Measurements from ENCODE around the gene GZMA.

Gene GZMA

GRCh38 chr5:55141945-55142690, 39.7 kb downstream of the GZMA start:
- Mint-ChIP-seq H3K36me3 (ENCODE audit: low read depth) (no peaks in the 10 kb centered on the region), H3K4me3 (no peak overlapping the region), H3K4me1 (ENCODE audit: low read depth) (peaks cover 29% of the 10 kb centered on the region), H3K27ac (peak overlapping the region; percentile 8), H3K27me3 (peaks cover 4% of the 10 kb centered on the region), H3K9me3 (no peaks in the 10 kb centered on the region)
- DNase-seq = no peak

DNA sequence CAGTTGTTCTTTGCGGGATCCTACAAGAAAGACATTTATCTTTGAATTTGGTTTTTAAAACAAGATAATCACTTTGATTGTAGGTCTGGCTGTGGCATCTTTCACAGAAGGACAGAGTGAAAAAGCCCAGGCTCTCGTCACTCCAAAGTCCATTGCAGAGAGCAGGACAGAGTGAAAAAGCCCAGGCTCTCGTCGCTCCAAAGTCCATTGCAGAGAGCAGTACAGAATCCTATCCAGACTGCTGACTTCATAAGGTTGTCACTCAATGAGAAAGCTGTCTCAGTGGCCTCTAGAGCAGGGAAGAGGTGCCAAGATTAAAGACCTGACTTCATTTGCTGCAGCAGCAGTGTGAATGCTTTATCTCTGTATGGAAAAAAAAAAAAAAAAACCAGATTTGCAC, 41.2 kb downstream of the GZMA start:
- Mint-ChIP-seq H3K4me1 (ENCODE audit: low read depth) (peaks cover 29% of the 10 kb centered on the region), H3K4me3 (no peak overlapping the region)

GRCh38 chr5:55146080-55146479, 43.6 kb downstream of the GZMA start:
- Mint-ChIP-seq H3K9me3 (no peaks in the 10 kb centered on the region), H3K4me3 (no peak overlapping the region), H3K36me3 (ENCODE audit: low read depth) (no peaks in the 10 kb centered on the region), H3K27me3 (peaks cover 6% of the 10 kb centered on the region), H3K4me1 (ENCODE audit: low read depth) (peaks cover 24% of the 10 kb centered on the region), H3K27ac (no peak overlapping the region)
- DNase-seq = no peak

More for the DNA sequence above, 41.2 kb downstream of the GZMA start:
- Mint-ChIP-seq H3K36me3 (ENCODE audit: low read depth) (no peaks in the 10 kb centered on the region), H3K27me3 (peaks cover 4% of the 10 kb centered on the region), H3K9me3 (no peaks in the 10 kb centered on the region), H3K27ac (no peak overlapping the region)
- no peak for DNase-seq

- no peak overlapping the region for H3K4me3 Mint-ChIP-seq
- peak; percentile 85 for DNase-seq
- no peak overlapping the region for H3K27ac Mint-ChIP-seq
- H3K36me3 Mint-ChIP-seq (ENCODE audit: low read depth) = no peaks in the 10 kb centered on the region
- H3K4me1 Mint-ChIP-seq (ENCODE audit: low read depth) = peaks cover 18% of the 10 kb centered on the region
- peaks cover 6% of the 10 kb centered on the region for H3K27me3 Mint-ChIP-seq
- no peaks in the 10 kb centered on the region for H3K9me3 Mint-ChIP-seq
Measured at GRCh38 chr5:55146543-55147151, 44.2 kb downstream of the GZMA start.

GRCh38 chr5:55149308-55149795, 46.9 kb downstream of the GZMA start:
- Mint-ChIP-seq H3K4me1 (ENCODE audit: low read depth) (peaks cover 7% of the 10 kb centered on the region), H3K9me3 (no peaks in the 10 kb centered on the region), H3K27ac (no peak overlapping the region), H3K4me3 (no peak overlapping the region), H3K36me3 (ENCODE audit: low read depth) (no peaks in the 10 kb centered on the region), H3K27me3 (peaks cover 11% of the 10 kb centered on the region)
- DNase-seq = no peak

DNA sequence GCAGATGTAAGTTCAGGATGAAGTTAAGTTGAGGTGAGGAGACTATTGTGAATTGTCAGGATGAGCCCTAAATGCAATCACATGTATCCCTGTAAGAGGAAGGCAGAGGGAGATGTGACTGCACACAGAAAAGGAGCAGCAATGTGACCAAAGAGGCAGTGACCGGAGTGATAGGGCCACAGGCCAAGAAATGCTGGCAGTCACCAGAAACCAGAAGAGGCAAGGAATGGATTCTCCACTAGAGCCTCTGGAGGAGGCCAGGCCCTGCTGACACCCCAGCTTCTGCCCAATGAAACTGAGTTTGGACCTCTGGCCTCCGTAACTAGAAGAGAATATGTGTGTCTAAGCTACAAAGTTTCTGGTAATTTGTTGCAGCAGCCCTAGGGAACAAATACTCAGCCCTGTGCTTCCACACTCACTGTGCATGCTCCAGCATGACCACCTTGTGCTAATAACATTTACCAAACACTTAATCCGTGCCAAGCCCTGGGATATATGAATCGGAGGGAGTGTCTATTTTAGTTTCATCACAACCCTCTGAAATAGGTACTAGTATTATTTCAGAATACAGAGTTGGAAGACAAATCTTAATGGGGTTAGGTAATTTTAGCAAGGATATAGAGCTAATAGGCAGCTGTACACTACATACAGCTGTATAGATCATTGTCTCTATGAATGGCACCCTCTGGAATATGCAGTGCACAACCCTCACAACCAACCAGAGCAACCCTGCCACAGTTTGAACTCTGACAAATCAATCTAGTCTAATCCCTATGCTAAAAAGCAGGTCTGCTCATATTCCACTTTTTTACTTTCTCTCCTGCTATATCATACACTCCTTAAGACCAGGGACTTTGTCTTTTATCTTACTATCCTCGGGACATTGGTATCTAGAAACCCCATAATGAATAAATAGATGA, 49.7 kb downstream of the GZMA start:
- Mint-ChIP-seq H3K9me3 (no peaks in the 10 kb centered on the region), H3K36me3 (ENCODE audit: low read depth) (no peaks in the 10 kb centered on the region), H3K4me1 (ENCODE audit: low read depth) (no peaks in the 10 kb centered on the region), H3K27me3 (peaks cover 16% of the 10 kb centered on the region), H3K4me3 (no peak overlapping the region), H3K27ac (no peak overlapping the region)
- DNase-seq = no peak

- no peak for DNase-seq
- H3K36me3 Mint-ChIP-seq (ENCODE audit: low read depth) = no peaks in the 10 kb centered on the region
- no peak overlapping the region for H3K4me3 Mint-ChIP-seq
- H3K27ac Mint-ChIP-seq = no peak overlapping the region
- H3K4me1 Mint-ChIP-seq (ENCODE audit: low read depth) = no peaks in the 10 kb centered on the region
- no peaks in the 10 kb centered on the region for H3K9me3 Mint-ChIP-seq
- peaks cover 26% of the 10 kb centered on the region for H3K27me3 Mint-ChIP-seq
Measured at GRCh38 chr5:55154873-55155272, 52.4 kb downstream of the GZMA start.
